ENCODE results near the gene NBL1. TPM values are rescaled to one million over a fixed set of nuclear protein-coding genes. Genes with fewer than 3 reads are reported as not detected.
A peak's percentile ranks its signal among the peaks of the same experiment; 100 is the strongest.

The NBL1 gene
- total and polyA plus RNA-seq, 2 of the 4 experiments (the other 2 are of a cell fraction): 14.0 to 54.2 TPM

DNA sequence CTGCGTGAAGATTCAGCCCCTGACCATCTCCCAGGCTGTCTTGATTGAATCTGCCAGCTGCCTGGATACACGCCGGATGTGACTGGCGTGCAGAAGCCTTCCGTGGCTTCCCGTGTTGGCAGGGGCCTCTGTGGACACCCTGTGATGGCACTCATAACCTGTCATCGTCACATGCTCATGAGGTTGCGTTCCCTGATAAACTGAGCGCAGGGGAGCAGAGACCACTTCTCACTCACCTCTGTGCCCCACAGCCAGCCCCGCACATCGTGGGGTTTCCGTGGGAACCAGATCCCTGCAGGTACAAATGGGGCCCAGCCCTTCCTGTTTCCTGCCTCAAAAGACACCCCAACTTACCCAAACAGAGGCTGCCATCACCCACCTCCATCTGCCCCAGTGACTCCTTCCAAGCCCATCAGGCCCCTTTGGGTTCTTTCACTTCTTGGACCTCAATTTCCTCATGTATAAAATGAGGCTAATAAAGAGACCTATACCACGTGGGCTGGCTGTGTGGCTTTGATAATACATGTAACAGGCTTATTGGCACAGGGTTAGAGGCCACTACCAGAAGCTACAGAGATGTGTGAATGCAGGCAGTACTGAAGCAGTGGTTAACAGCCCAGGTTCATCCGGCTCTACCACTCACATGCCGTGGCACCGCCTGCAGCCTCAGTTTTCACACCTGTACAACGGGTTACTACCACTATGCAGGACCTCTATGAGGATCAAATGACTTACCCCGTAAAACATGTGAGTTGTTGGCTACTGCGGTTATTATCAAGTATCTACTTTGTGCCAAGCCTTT is 44.1 kb downstream of the NBL1 start:
- H3K9ac ChIP-seq (ENCODE audit: low read depth, low read length): no peak overlapping the region
- H4K20me1 ChIP-seq (ENCODE audit: insufficient read depth, low read length): no peaks in the 10 kb centered on the region; the same call in 1 of the 2 replicates
- H2BK20ac ChIP-seq (ENCODE audit: low read depth, low read length): no peak overlapping the region
- intact Hi-C loops (cut with micrococcal nuclease): no loop called here
- dilution Hi-C loops (cut with HindIII; ENCODE audit: low sequenced_read_pairs, unreplicated experiment): no loop called here
- no peak overlapping the region for H4K8ac ChIP-seq (ENCODE audit: low read depth in 2 of 2, low read length in 2 of 2)
- H4K5ac ChIP-seq (ENCODE audit: low read depth, low read length): no peak overlapping the region
- H2AK9ac ChIP-seq (replicated peaks; ENCODE audit: low read depth, low read length, poor library complexity): no peak overlapping the region
- no peak overlapping the region for H3K4ac ChIP-seq (ENCODE audit: low read depth, low read length)
- H2BK15ac ChIP-seq (ENCODE audit: low read depth, low read length): no peak overlapping the region
- TF ChIP-seq BHLHE40 (IDR thresholded peaks at IDR 0.05; ENCODE audit: low read depth, low read length) (no peak), POLR2A (IDR thresholded peaks at IDR 0.05; ENCODE audit: low read depth, low read length) (no peak), MAZ (IDR thresholded peaks at IDR 0.05; ENCODE audit: borderline replicate concordance, low read depth, low read length) (no peak), NFE2L2 (IDR thresholded peaks at IDR 0.05; ENCODE audit: low read depth, low read length) (no peak), MAFK (IDR thresholded peaks at IDR 0.05; ENCODE audit: low read depth, low read length) (no peak), SMC3 (IDR thresholded peaks at IDR 0.05; ENCODE audit: low read depth, low read length) (no peak), RAD21 (IDR thresholded peaks at IDR 0.05; ENCODE audit: low read length) (no peak), FOS (IDR thresholded peaks at IDR 0.05; ENCODE audit: low read depth, low read length) (no peak), RFX5 (IDR thresholded peaks at IDR 0.05; ENCODE audit: low read depth, low read length) (no peak), RCOR1 (IDR thresholded peaks at IDR 0.05; ENCODE audit: insufficient replicate concordance, low read length) (no peak), CEBPB (IDR thresholded peaks at IDR 0.05; ENCODE audit: low read depth, low read length) (no peak), MXI1 (IDR thresholded peaks at IDR 0.05; ENCODE audit: borderline replicate concordance, low read depth, low read length) (no peak)
- TF ChIP-seq, protein P1, sequence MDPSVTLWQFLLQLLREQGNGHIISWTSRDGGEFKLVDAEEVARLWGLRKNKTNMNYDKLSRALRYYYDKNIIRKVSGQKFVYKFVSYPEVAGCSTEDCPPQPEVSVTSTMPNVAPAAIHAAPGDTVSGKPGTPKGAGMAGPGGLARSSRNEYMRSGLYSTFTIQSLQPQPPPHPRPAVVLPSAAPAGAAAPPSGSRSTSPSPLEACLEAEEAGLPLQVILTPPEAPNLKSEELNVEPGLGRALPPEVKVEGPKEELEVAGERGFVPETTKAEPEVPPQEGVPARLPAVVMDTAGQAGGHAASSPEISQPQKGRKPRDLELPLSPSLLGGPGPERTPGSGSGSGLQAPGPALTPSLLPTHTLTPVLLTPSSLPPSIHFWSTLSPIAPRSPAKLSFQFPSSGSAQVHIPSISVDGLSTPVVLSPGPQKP (IDR thresholded peaks at IDR 0.05; ENCODE audit: borderline replicate concordance, low read depth, low read length): no peak
- TF ChIP-seq, protein P2, sequence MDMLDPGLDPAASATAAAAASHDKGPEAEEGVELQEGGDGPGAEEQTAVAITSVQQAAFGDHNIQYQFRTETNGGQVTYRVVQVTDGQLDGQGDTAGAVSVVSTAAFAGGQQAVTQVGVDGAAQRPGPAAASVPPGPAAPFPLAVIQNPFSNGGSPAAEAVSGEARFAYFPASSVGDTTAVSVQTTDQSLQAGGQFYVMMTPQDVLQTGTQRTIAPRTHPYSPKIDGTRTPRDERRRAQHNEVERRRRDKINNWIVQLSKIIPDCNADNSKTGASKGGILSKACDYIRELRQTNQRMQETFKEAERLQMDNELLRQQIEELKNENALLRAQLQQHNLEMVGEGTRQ (IDR thresholded peaks at IDR 0.05; ENCODE audit: low read depth, low read length): no peak
- H3K14ac ChIP-seq (replicated peaks; ENCODE audit: low read depth, low read length): no peak overlapping the region
- no peak overlapping the region for H2AK5ac ChIP-seq (ENCODE audit: low read depth, low read length)
- H3K79me1 ChIP-seq (ENCODE audit: low read depth in 1 of 2, low read length in 2 of 2): no peaks in the 10 kb centered on the region
- H2AFZ ChIP-seq (replicated peaks; ENCODE audit: low read length, poor library complexity): peak overlapping the region; percentile 63
- no peak overlapping the region for H3K23ac ChIP-seq (ENCODE audit: low read depth, low read length)
- no peaks in the 10 kb centered on the region for H3K9me1 ChIP-seq (ENCODE audit: insufficient read depth, low read length)
- H3K9me3 ChIP-seq (ENCODE audit: control insufficient read depth, insufficient read depth, low read length): peaks cover 3% of the 10 kb centered on the region; the same call in 1 of the 2 replicates
- H3K27ac ChIP-seq (ENCODE audit: insufficient read depth, low read length): no peak overlapping the region
- no peak overlapping the region for H3K4me3 ChIP-seq (ENCODE audit: insufficient read depth, low read depth, low read length)
- no peak for ATAC-seq (ENCODE audit: low read depth)
- no peak overlapping the region for H3K4me2 ChIP-seq (ENCODE audit: low read depth, low read length)
- 90% methylated on average over 8 of the region's 19 CpGs; no CpG with 5 or more reads in 1 of the 2 experiments for WGBS, 2 experiments (ENCODE audit: extremely low coverage in 2 of 2, insufficient read length in 1 of 2)
- BruUV-seq (replicated peaks): no TSS peak
- no peaks in the 10 kb centered on the region for H3K27me3 ChIP-seq (ENCODE audit: control insufficient read depth, insufficient read depth, low read length)
- in situ Hi-C loops (cut with MboI; ENCODE audit: low sequenced_read_pairs): no loop called here
- POLR2A ChIA-PET (ENCODE audit: unreplicated experiment): no interaction called here
- H2BK120ac ChIP-seq (ENCODE audit: low read depth, low read length): no peak overlapping the region
- no peak overlapping the region for H3K18ac ChIP-seq (ENCODE audit: low read depth, low read length)
- no peak for DNase-seq
- H3K4me1 ChIP-seq (ENCODE audit: control insufficient read depth, insufficient read depth, low read length): no peaks in the 10 kb centered on the region
- CTCF ChIA-PET: interaction anchor here (1.8 kb wide), 1 partner anchor 16 kb away, joined by 5 read pairs; no protein-coding TSS in a partner anchor
- no peak overlapping the region for H3K56ac ChIP-seq (ENCODE audit: extremely low read depth, insufficient read depth, low read length)
- no peak overlapping the region for H4K91ac ChIP-seq (ENCODE audit: insufficient read depth, low read depth, low read length)
- H2BK5ac ChIP-seq (ENCODE audit: low read depth, low read length, poor library complexity, severe bottlenecking): no peak overlapping the region
- peaks cover 11% of the 10 kb centered on the region; the same call in 1 of the 2 replicates for H3K36me3 ChIP-seq (ENCODE audit: control insufficient read depth, insufficient read depth, low read length)

All from IMR-90 (cell line).